Thoracic aorta (tissue), 2 donors: ENCODE measurements around the gene SPATS1. TPM values are rescaled to one million over a fixed set of nuclear protein-coding genes. Genes with fewer than 3 reads are reported as not detected.

ENCODE experiments used
- ATAC-seq: fragments of 150-250 bp; one replicate; pipeline ENCODE4 v1.8.0; 2017; ENCODE audit warnings: low read depth; ENCODE audit not compliant: insufficient number of reproducible peaks, low FRiP score
- DNase-seq: peaks from one replicate; pipeline ENCODE4 v3.0.0-alpha.2; 2020; ENCODE audit warnings: low spot score
- H3K27ac ChIP-seq, 2 donors: fragments of 200-600 bp; sonication (generic); 1 replicate in 1 of 2; 2 replicates in 1 of 2; pipeline ENCODE4 v1.5.1; 2016; ENCODE audit warnings: mild to moderate bottlenecking in 2 of 2, moderate library complexity in 2 of 2
- H3K27me3 ChIP-seq: fragments of 200-600 bp; sonication (generic); replicated peaks from 2 replicates; pipeline ENCODE4 v1.6.0; 2016; ENCODE audit warnings: mild to moderate bottlenecking; ENCODE audit not compliant: insufficient read depth
- H3K36me3 ChIP-seq: fragments of 200-600 bp; sonication (generic); one replicate; pipeline ENCODE4 v1.5.1; 2016
- H3K4me1 ChIP-seq, 2 donors: fragments of 200-600 bp; sonication (generic); 1 replicate in 1 of 2; 2 replicates in 1 of 2; pipeline versions ENCODE4 v1.5.1 to v1.6.0; 2016; ENCODE audit warnings: low read depth in 2 of 2, mild to moderate bottlenecking in 1 of 2; ENCODE audit not compliant: control insufficient read depth in 1 of 2
- H3K4me3 ChIP-seq: fragments of 200-600 bp; sonication (generic); 2 replicates; pipeline ENCODE4 v1.5.1; 2016; ENCODE audit warnings: mild to moderate bottlenecking
- H3K9me3 ChIP-seq: fragments of 200-600 bp; sonication (generic); 2 replicates; pipeline ENCODE4 v1.5.1; 2016
- CTCF ChIP-seq: fragments of 200-600 bp; sonication (generic); IDR thresholded peaks from one replicate; pipeline ENCODE4 v1.5.1; 2019; ENCODE audit warnings: antibody characterized with exemption
- total RNA-seq, 2 donors: library from RNA; depleted of rRNA; stranded (reverse); fragments of >200 nt; gene quantifications; one replicate each; pipeline versions ENCODE4 v1.1.0 to v1.2.3, GENCODE V29; 2016

The SPATS1 gene
- total RNA-seq, 2 donors from 2014 or later: not detected

DNA sequence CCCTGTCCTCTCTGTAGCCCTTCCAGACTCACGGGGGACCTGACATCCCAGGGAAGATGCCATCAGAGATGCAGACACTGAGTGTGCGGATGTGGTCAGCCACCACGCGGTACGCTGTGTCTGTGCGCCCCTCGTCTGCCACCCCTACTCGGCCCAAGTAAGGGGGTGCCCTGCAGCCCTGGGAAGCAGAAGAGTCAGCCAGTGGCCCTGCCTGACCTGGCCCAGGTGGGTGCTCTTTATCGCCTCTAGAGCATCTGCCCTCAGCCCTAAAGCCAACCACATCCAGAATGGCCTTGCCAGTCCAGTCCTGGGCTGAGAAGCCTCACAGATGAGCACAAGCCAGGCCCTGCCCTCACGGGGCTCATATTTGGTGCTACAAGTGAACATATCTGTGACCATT lies 35.2 kb upstream of the SPATS1 start:
- no peak for ATAC-seq
- Histone ChIP-seq H3K27me3 (no peaks in the 10 kb centered on the region), H3K4me1 (peaks cover 2 to 5% of the 10 kb centered on the region in 2 donors), H3K4me3 (no peak overlapping the region), H3K27ac (no peak overlapping the region), H3K36me3 (peaks cover 49% of the 10 kb centered on the region), H3K9me3 (no peaks in the 10 kb centered on the region)
- no peak for DNase-seq
- TF ChIP-seq CTCF: no peak

GRCh38 chr6:44309092-44309491 lies 33.4 kb upstream of the SPATS1 start:
- peaks cover 6 to 12% of the 10 kb centered on the region in 2 donors for H3K4me1 ChIP-seq
- no peak overlapping the region for H3K4me3 ChIP-seq
- H3K36me3 ChIP-seq: peaks cover 31% of the 10 kb centered on the region
- DNase-seq (no peak), ATAC-seq (no peak)
- TF ChIP-seq CTCF: no peak
- no peak overlapping the region for H3K27ac ChIP-seq
- no peaks in the 10 kb centered on the region for H3K9me3 ChIP-seq
- H3K27me3 ChIP-seq: no peaks in the 10 kb centered on the region

DNA sequence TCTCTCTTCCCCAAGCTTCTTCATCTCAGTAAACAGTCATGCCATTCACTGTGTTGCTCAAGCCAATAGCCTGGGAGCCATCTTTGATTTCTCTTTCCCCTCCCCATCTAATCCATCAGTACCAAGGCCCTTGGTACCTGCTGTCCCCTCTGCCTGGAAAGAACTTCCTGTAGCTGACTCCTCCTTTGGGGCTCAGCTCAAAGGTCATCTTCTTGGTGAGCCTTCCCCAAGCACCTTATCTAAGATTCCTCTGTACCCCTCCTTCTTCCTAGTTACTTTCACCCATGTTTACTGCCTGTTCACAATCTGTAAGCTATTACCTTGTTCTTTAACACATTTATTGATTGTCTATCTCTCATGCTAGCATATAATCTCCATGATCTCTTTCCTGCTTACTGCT lies 32.8 kb upstream of the SPATS1 start:
- TF ChIP-seq CTCF: no peak
- DNase-seq: no peak

DNA sequence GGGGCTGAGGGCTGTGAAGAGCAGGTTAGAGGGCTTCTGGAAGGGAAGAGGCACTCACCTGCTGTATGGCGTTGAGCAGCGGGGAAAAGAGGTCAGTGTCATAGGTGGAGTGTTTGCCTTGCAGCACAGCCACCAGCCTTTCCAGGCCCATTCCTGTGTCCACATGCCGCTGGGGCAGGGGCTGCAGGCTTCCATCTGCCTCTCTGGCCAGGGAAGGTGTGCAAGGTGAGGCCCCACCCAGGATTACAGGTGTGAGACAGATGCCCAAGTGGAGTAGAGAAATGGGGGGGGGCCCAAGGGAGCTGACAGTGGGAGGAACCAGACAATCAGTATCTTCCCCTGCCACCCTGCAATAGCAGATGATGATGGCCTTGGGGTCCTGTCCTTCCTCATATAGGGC lies 32.2 kb upstream of the SPATS1 start:
- no peak overlapping the region for H3K4me3 ChIP-seq
- no peak for TF ChIP-seq CTCF
- H3K4me1 ChIP-seq: peaks cover 6 to 12% of the 10 kb centered on the region in 2 donors
- H3K27ac ChIP-seq: no peak overlapping the region
- H3K36me3 ChIP-seq: peaks cover 23% of the 10 kb centered on the region
- ATAC-seq (no peak), DNase-seq (no peak)
- H3K27me3 ChIP-seq: no peaks in the 10 kb centered on the region
- H3K9me3 ChIP-seq: no peaks in the 10 kb centered on the region

More for the DNA sequence above, 32.8 kb upstream of the SPATS1 start:
- Histone ChIP-seq H3K27ac (no peak overlapping the region), H3K36me3 (peaks cover 25% of the 10 kb centered on the region), H3K4me1 (peaks cover 6 to 12% of the 10 kb centered on the region in 2 donors), H3K9me3 (no peaks in the 10 kb centered on the region), H3K4me3 (no peak overlapping the region), H3K27me3 (no peaks in the 10 kb centered on the region)
- ATAC-seq: no peak

GRCh38 chr6:44311304-44311703 lies 31.1 kb upstream of the SPATS1 start:
- no peak for ATAC-seq
- Histone ChIP-seq H3K9me3 (no peaks in the 10 kb centered on the region), H3K36me3 (peaks cover 15% of the 10 kb centered on the region), H3K27ac (no peak overlapping the region), H3K4me1 (peaks cover 6 to 12% of the 10 kb centered on the region in 2 donors), H3K27me3 (no peaks in the 10 kb centered on the region), H3K4me3 (no peak overlapping the region)
- no peak for TF ChIP-seq CTCF
- DNase-seq: no peak
